DOHH2 (cell line): ENCODE data around the gene KRT84.

Experiments
- EZH2phosphoT487 ChIP-seq: fragments of 200-600 bp; sonication (generic); IDR thresholded peaks from 2 replicates; pipeline ENCODE4 v1.6.1; 2017; ENCODE audit warnings: borderline replicate concordance, mild to moderate bottlenecking, antibody characterized with exemption, low read length, moderate library complexity, mixed read lengths
- TF ChIP-seq, protein P1 (sequence below): fragments of 200-600 bp; sonication (generic); IDR thresholded peaks from one replicate; pipeline ENCODE4 v1.5.1; 2014; ENCODE audit warnings: antibody characterized with exemption, mild to moderate bottlenecking, low read depth, low read length; ENCODE audit not compliant: poor library complexity, severe bottlenecking

GRCh38 chr12:52369211-52369610 is 16.2 kb downstream of the KRT84 start:
- TF ChIP-seq, protein P1, sequence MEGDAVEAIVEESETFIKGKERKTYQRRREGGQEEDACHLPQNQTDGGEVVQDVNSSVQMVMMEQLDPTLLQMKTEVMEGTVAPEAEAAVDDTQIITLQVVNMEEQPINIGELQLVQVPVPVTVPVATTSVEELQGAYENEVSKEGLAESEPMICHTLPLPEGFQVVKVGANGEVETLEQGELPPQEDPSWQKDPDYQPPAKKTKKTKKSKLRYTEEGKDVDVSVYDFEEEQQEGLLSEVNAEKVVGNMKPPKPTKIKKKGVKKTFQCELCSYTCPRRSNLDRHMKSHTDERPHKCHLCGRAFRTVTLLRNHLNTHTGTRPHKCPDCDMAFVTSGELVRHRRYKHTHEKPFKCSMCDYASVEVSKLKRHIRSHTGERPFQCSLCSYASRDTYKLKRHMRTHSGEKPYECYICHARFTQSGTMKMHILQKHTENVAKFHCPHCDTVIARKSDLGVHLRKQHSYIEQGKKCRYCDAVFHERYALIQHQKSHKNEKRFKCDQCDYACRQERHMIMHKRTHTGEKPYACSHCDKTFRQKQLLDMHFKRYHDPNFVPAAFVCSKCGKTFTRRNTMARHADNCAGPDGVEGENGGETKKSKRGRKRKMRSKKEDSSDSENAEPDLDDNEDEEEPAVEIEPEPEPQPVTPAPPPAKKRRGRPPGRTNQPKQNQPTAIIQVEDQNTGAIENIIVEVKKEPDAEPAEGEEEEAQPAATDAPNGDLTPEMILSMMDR, result no peak
- no peak for TF ChIP-seq EZH2phosphoT487
